Measurements from ENCODE around the gene DLK1.

Gene DLK1

DNA sequence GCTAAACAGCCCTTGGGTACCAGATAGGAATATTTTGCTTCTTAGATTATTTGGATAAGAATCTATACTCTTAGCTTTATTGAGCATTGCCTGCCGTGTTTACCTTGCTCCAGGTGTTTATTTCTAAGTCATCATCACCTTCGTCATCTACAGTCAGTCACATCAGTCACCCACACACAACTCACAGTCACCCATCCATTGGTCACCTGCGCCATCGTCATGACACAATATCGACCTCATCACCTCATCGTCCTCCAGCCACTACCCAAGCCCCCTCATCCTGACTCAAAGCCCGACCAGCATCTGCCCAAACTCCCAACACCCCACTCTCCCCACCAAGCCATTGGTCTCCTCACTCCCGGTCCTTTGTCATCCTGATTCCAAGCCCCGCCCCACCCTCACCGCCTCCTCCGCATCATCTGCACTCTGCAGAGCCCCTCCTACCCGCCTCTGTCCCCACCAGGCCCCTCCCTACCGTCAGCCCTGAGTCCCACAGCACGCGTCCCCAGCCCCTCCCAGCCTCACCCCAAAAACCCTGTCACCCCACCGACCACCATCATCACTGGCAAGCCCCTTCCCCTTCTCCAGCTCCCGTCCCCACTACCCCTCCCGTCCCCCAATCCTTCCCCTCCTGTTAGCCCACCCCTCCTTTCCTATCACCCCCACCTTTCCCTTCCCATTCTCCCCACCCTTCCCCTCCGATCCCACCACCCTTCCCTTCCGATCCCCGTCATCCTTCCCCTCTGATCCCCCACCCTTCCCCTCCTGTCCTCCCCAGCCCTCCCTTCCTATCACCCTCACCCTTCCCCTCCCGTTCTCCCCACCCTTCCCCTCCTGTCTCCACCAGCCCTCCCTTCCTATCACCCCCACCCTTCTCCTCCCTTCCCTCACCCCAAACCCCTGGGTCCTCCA is 9.8 kb downstream of the DLK1 start:
- no peak for DNase-seq

GRCh38 chr14:100737526-100737925 is 10.8 kb downstream of the DLK1 start:
- peak; percentile 16 for DNase-seq

DNA sequence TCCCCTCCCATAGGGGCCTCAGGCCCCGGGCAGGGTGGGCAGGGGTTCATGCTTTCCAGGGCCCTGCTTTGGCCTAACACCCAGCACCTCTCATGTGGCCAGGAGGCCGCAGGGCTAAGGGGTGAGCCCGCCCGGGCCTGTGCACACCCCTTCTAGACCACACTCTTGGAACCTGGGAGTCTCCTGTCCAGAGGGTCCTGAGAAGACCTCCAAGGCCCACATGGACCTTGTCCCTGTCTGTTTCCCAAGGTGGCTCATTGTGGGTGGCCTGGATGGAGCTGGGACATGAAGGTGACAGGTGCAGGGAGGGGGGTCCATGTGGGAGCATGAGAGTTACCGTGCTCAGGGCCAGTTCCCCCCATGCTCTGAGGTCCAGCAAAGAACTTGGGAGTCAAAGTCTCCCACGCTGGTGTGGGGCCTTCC is 11.6 kb downstream of the DLK1 start:
- peak; percentile 13 for DNase-seq

DNA sequence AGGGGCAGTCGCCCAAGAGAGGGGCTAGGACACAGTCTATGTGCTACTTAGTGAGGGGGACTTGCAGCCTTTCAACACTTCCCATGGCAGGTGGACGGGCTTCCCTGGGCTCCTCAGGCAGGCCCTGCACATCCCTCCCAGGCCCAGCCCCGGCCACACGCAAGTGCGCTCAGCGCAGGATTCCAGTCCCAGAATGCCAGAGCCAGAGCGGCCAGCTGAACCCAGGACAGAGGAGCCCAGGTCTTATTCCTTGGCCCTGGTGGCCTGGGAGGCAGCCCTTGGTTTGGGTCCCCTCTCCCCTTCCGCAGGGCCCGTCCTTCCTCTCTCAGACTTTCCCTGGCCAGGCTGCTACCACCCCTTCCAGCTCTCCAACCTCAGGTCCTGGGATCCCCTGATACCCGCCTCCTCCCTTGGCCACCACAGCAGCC is 12.0 kb downstream of the DLK1 start:
- DNase-seq: no peak

GRCh38 chr14:100739306-100739705 is 12.6 kb downstream of the DLK1 start:
- no peak for DNase-seq

DNA sequence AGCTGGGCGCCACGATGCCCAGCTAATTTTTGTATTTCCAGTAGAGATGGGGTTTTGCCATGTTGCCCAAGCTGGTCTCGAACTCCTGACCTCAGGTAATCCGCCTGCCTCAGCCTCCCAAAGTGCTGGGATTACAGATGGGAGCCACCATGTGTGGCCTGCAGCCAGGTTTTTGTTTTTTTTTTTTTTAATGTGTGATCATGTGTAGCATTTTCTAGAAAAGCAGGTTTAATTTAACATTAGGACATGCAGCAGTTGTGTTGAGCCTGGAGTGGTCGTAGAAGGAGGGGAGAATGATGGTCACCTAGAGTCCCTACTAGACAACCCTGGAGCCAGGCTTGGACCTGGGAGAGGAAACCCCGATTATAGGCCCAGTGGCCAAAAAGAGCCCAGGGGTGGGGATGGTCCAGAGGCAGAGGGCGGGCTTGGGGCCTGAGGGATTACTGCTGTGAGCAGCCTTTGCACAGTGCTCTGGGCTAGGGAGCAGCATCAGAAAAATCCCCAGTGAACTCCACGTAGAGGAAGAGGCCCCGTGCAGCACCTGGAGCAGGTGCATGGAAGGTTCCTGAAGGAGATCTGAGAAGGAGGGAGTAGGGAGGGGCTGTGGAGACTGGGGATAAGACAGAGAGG is 13.6 kb downstream of the DLK1 start:
- no peak for DNase-seq

DNA sequence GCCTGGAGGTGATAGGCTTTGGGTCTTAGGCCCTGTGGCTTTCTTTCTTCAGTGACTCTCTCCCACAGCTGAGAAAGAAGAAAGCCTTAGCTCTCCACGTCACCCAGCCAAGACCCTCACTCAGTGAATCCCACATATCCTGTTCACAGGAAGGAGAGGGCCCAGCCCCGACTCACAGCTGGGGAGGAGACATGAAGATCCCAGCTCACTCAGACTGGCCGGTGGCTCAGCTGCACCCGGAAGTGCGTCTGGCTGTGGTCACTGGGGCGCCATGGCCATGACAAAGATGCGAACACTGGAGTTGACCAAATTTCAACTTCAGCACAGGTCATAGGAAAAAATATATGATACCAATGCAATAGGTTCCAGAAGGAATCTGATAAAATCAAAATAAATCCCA is 14.2 kb downstream of the DLK1 start:
- no peak for DNase-seq

- DNase-seq: no peak
These were observed 15.3 kb downstream of the DLK1 start for GRCh38 chr14:100741966-100742365.

- DNase-seq: no peak
These were observed 19.6 kb downstream of the DLK1 start for GRCh38 chr14:100746326-100746725.

DNA sequence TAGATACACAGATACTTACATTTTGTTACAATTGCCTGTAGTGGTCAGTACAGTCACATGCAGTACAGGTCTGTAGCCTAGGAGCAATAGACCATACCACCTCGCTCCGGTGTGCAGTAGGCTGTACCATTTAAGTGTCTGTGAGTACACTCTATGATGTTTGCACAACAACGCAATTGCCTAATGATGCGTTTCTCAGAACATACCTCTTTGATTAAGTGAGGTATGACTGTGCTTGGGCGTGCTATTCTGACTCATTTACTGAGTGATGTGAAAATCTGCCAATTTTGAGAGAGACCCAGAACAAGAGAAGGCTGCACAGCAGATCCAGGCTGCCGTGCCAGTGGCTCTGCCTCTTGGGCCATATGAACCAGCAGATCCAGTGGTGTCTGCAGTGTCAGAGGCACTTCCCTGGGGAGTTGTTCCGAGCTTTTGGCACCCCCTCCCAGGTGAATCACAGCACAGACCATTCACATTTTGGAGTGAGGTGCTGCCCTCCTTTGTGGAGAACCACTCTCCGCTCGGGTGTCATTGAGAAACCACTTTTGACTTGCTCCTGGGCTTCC is 20.4 kb downstream of the DLK1 start:
- no peak for DNase-seq

DNA sequence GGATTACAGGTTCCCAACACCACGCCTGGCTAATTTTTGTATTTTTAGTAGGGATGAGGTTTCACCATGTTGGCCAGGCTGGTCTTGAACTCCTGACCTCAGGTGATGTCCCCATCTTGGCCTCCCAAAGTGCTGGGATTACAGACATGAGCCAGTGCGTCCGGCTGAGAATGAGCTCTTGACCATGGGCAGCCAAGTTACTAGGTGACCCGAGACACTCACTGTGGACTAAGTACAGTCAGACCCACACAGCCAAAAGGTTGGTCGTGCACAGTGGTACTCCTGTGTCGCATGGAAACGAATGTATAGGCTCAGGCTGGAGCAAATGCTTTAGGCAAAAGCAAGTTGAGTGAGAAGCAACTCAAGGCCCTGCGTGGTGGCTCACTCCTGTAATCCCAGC is 21.0 kb downstream of the DLK1 start:
- no peak for DNase-seq

- no peak for DNase-seq
These were observed 21.7 kb downstream of the DLK1 start for GRCh38 chr14:100748403-100748802.

DNA sequence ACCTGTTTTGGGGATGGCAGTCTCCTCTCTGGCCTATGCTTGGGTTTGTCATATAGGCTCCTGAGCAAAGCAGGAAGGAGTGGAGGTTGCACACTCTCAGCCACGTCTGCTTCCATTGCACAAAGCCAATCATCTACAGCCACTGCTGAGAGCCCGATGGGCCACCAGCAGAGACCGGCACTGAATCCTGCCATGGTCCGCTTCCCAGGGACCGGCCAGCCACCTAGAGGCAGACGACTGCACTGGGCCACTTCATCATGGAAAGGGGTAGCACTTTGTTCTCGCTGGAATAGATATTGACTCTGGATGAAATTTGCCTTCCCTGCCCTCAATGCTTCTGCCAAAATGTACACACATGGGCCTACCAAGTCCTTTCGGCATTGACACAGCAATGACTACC is 22.3 kb downstream of the DLK1 start:
- no peak for DNase-seq

DNA sequence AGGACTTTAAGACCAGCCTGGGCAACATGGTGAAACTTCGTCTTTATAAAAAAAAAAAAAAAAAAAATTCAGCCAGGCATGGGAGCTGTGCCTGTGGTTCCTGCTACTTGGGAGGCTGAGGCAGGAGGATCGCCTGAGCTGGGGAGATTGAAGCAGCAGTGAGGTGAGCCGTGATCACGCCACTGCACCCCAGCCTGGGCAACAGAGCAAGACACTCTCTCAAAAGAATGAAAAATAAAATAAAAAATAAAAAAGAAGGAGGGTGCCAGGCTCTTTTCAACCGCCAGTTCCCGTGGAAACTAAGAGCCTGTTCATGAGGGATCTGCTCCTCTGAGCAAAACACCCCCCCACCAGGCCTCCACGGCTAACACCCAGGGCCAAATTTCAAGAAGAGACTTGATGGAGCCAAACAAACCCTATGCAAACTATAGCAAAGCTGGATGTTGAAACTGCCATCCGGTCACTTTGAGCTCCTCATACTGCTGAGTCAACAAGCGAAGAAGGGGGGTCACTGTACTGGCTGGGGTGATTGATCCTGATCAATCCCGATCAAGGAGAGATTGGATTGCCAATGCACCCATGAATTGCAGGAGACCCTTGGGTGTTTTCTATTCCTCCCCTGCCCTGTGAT is 23.4 kb downstream of the DLK1 start:
- no peak for DNase-seq

DNA sequence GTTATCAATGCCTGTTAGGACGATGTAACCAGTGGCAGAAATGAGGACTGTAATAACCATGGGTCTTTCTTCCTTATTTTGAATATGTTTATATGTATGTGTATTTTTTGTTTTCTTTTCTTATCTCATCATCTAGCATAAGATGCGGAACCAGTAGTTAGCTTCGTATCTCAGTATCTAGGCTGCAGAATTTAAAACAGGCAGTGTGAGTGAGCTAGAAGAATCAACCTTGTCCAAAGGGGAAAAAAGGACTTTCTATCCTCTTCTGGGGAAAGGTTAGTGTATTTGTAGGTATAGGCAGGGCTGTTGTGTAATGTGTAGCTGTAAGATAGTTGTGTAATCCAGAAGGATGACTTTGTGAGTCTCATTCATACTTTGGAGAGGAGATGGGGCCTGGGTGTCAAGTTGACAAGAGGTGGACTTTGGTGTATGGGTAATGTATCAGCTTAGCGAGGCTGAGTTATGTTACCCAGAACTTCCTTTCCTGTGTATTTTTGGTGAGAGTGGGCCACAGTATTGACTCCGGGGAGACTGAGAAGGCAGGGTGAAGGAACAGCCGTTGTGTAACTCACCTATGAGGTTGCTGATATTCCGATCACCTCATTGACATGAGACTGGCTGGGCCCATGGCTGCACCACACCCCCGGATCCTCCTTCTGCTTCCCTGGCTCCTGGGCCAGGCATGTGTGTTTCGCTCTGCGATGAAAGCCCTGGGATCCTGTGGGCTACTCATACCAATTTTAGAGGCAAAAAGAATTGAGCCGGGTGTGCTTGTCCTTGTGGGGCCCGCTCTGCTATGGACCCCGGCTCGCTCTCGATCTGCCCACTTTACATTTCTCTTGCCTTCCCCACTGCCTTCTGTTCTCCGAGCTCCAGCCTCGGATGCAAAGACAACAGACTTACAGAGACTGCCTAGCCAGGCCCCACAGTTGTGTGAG is 24.3 kb downstream of the DLK1 start:
- no peak for DNase-seq

- DNase-seq: no peak
These were observed 27.3 kb downstream of the DLK1 start for GRCh38 chr14:100754020-100754419.

- no peak for DNase-seq
These were observed 29.0 kb downstream of the DLK1 start for GRCh38 chr14:100755649-100756048.

- DNase-seq: no peak
These were observed 34.8 kb downstream of the DLK1 start for GRCh38 chr14:100761481-100761880.

- no peak for DNase-seq
These were observed 35.4 kb downstream of the DLK1 start for GRCh38 chr14:100762089-100762515.

- DNase-seq: no peak
These were observed 36.2 kb downstream of the DLK1 start for GRCh38 chr14:100762901-100763300.

DNA sequence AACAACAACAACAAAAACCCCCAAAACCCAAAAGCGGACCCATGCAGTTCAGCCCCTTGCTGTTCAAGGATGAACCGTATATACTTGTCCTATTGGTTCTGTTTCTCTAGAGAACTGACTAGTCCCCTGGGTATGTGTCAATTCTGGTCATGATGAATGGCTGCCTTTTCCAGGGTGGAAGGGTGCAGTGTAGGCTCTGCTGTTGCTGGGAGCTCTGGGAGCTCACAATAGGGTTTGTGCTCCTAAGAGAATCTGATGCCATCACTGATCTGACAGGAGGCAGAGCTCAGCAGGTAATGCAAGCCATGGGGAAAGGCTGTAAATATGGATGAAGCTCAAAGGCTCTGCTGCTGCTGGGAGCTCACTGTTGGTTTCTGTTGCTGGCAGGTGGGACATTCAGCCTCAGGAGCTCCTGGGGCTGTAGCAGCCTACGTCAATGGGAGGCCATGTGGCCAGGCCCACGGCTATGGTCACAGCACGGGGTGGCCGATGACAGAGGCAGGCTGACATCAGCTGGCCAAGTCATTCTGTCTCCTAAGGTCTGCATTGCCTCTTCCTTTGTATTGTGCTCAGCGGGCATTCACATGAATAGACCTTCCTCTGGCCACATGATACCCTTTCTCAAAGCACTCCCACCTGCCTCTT is 37.9 kb downstream of the DLK1 start:
- DNase-seq: no peak

DNA sequence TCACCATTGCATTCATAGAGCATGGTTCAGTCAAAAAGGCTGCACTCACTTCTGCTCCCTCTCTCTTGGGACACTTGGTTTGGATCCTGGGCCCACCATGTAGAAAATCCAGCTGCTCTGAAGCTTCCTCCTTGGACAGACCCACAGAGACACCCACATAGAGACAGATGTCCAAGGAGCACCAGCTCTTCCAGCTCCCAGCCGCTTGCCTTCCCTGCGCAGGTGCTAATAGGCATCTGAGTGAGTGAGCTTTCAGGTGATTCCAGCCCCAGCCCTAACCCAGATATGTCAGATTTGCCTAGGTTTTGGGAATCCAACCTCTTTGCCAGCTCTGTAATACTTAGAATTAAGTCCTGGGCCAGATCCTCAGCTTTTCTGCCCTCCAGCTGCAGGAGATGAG is 38.6 kb downstream of the DLK1 start:
- DNase-seq: no peak
